Stimulated activated CD8-positive, alpha-beta memory T cell treated with anti-CD3 and anti-CD28 coated beads, Interleukin-7, amount 100 ng/mL, for 24 hours (primary cell): ENCODE data around the gene TMEM97.
"Not testable (repeated sequence)": the region's sequence is repeated elsewhere in the genome, so short reads cannot be mapped to it uniquely, and the experiment has no call there.

Source experiments
- DNase-seq: peaks from one replicate; pipeline ENCODE4 v3.0.0-alpha.2; 2020; ENCODE audit warnings: low read depth

Gene TMEM97

GRCh38 chr17:28318759-28319597 lies at the start of gene TMEM97:
Gene TMEM97 (plus strand): TSS chr17:28319200. CDS start chr17:28319240, 40 bp downstream.
- peak; percentile 86 for DNase-seq

DNA sequence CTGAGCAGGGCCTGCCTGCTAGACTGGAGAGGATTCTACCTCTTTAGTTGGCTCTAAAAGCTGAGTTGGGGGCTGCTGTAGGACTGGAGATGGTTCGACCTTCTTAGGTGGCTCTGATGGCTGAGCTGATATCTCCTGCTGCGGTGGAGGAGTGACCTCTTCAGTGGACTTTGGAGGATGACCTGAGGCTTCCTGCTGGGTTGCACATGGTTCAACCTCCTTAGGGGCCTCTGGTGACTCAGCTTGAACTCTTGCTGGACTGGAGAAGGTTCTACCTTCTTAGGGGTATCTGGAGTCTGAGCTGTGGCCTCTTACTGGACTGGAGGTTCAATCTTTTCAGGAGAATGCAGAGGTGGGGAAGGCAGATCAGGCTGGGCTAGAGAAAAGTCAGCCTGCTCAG lies 48.9 kb upstream of the TMEM97 start:
- DNase-seq: no peak

DNA sequence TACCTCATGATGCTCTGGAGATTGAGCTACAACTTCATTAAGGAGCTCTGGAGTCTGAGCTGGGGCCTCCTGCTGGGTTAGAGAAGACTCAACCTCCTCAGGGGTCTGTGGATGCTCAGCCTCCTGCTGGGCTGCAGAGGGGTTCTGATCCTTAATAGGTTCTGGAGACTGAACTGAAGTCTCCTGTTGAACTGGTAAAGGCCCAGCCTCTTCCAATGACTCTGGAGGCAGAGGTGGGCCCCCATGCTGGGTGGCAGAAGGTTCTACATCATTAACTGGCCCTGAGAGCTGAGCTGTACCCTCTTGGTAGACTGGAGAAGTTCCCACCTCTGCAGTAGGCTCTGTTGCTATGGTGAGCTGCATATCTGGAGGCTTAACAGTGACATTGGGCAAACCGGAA lies 48.1 kb upstream of the TMEM97 start:
- no peak for DNase-seq

- DNase-seq: no peak
Observed at GRCh38 chr17:28271431-28271830, 47.6 kb upstream of the TMEM97 start.

DNA sequence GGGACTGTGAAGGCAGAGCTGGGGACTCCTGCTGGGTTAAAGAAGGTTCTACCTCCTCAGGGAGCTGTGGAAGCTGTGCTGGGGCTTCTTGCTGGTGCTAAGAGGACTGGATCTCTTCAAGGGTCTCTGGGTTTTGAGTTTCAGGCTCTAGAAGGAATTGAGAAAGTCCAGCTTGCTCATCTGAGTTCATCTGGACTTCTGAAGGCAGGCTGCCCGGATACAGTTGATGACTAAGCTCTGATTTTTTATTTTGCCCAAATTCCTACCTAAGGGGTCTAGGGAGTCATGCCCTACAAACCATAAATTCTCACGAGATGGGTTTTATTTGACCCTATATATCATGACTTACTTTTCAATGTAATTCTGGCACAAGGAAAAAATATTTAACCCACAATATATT lies 46.8 kb upstream of the TMEM97 start:
- DNase-seq: no peak

DNA sequence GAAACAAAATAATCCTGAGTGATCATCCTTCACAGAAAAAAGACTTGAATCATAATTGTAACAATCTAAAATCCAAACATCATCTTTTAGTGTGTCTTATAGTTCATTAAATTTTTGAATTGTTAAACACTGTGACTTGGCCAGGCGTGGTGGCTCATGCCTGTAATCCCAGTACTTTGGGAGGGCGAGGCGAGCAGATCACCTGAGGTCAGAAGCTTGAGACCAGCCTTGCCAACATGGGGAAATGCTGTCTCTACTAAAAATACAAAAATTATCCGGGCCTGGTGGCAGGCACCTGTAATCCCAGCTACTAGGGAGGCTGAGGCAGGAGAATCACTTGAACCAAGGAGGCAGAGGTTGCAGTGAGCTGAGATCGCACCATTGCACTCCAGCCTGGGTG lies 45.7 kb upstream of the TMEM97 start:
- DNase-seq: not testable (repeated sequence)

DNA sequence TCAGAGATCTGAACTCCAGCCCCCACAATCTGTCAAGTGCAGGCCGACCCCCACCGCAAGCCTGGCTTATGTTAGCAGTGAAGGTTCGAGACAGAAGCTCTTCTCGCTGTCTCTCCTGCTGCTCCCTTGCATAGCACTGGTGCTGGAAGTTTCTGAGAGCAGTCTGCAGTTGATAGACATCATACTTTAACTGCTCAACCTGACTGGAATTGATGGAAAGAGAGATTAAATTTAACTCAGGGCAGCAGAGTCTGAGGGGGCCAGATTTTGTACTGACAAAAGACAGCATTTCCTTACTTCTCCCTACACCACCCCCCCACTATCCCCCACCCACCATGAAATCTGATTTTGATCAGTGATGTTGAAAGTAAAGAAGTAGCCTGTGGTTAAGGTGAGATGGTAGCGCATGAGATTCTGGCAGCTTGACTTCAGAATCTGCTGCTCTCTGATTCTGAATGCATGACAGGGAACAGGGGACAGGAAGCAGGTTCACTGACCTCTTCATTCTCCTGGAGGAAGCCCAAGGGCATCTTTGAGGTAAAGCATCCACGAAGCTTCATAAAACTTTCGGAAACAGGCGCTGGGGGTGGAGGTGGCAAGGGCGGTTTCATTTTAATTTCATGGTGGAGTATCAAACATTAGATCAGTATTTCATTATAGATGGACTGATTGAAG lies 44.3 kb upstream of the TMEM97 start:
- DNase-seq: no peak

GRCh38 chr17:28276011-28276410 lies 43.0 kb upstream of the TMEM97 start:
- no peak for DNase-seq

GRCh38 chr17:28279411-28279810 lies 39.6 kb upstream of the TMEM97 start:
- no peak for DNase-seq

- DNase-seq: no peak
Observed at GRCh38 chr17:28280826-28281225, 38.2 kb upstream of the TMEM97 start.

DNA sequence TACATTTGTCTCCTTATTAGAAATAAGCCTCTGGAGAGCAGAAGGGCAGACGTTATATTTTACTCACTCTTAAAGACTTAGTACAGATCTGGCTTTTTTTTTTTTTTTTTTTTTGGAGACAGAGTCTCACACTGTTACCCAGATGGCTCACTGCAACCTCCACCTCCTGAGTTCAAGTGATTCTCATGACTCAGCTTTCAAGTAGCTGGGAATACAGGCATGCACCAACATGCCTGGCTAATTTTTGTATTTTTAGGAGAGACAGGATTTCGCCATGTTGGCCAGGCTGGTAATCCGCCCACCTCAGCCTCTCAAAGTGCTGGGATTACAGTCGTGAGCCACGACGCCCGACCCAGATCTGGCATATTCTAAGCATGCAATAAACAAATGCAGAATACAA lies 36.4 kb upstream of the TMEM97 start:
- DNase-seq: no peak

- no peak for DNase-seq
Observed at GRCh38 chr17:28285965-28286364, 33.0 kb upstream of the TMEM97 start.

GRCh38 chr17:28290703-28291102 lies 28.3 kb upstream of the TMEM97 start:
- no peak for DNase-seq

DNA sequence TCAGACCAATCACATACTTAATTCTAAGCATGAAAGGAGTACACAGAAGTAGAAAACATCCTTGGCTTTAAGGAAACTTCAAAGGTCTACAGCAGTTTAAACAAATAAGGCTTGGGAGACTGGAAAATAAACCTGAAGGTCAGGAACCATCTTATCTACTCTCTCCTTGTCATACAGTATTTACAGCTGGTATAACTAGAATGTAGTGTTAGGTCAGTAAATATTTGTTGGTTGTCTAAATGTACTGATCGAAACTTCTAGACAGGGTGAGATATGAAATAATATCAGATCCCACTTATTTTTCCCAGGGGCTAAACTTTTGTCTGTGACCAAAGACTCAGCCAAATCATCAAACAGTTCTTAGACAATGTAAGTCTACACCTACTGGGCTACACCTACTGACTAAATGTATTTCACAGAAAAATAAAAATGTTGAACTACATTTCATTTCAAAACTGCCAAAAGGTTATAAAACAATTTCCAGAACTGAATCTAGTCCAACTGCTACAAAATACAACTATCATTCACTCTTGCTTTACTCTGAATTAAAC lies 27.1 kb upstream of the TMEM97 start:
- no peak for DNase-seq

- not testable (repeated sequence) for DNase-seq
Observed at GRCh38 chr17:28292878-28293277, 26.1 kb upstream of the TMEM97 start.

GRCh38 chr17:28293994-28294393 lies 25.0 kb upstream of the TMEM97 start:
- DNase-seq: no peak

GRCh38 chr17:28295677-28296578 lies 23.1 kb upstream of the TMEM97 start:
- no peak for DNase-seq

DNA sequence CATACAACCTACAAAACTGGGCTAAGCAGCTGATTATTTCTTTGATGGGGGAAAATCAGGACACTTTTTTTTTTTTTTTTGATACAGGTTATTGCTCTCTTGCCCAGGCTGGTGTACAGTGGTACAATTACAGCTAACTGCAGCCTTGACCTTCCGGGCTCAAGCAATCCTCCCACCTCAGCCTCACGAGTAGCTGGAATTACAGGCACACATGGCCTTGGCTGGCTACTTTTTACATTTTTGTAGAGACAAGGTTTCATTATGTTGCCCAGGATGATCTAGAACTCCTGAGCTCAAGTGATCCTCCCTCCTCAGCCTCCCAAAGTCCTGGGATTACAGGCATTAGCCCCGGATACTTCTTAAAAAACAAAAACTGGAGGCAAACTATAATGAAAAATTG lies 20.6 kb upstream of the TMEM97 start:
- no peak for DNase-seq

- no peak for DNase-seq
Observed at GRCh38 chr17:28306954-28307401, 12.0 kb upstream of the TMEM97 start.

GRCh38 chr17:28313841-28314240 lies 5.2 kb upstream of the TMEM97 start:
- no peak for DNase-seq

DNA sequence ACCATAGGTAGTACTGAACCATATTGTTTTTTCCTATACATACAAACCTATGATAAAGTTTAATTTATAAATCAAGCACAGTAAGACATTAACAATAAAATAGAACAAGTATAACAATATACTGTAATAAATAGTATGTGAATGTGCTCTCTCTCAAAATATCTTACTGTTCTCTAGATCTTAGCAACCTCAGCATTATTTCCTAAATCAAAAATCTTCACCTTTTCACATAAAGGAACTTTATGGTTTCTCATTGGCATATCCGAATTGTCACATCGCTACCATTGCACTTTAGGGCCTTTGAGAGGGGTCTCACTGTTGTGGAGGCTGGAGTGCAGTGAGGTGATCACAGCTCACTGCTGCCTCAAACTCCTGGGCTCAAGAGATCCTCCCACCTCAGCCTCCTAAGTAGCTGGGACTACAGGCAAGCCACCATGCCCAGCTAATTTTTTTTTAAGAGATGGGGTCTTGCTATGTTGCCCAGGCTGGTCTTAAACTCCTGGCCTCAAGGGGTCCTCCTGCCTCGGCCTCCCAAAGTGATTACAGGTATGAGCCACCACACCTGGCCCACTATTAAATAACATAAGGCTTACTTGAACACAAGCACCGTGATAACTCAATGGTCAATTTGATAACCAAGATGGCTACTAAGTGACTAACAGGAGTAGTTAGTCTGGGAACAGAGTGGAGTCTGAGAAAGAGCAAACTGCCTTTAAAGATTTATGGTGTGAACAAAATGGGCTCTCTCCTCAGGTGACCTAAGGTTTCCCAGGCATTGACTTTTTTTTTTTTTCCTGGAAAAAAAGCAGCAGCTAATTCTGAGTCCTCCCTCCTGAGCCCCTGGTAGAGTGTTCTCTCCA lies 2.9 kb upstream of the TMEM97 start:
- no peak for DNase-seq
